ENCODE data around the gene CDH24. TPM values are rescaled to one million over a fixed set of nuclear protein-coding genes. Genes with fewer than 3 reads are reported as not detected.

CDH24 gene
- total and polyA plus RNA-seq, 9 of the 15 experiments (the other 6 are each of a cell fraction or from before 2014, with no cell fraction given), result 0.04 to 16.2 (median 4.9) TPM

- TF ChIP-seq, protein P1, sequence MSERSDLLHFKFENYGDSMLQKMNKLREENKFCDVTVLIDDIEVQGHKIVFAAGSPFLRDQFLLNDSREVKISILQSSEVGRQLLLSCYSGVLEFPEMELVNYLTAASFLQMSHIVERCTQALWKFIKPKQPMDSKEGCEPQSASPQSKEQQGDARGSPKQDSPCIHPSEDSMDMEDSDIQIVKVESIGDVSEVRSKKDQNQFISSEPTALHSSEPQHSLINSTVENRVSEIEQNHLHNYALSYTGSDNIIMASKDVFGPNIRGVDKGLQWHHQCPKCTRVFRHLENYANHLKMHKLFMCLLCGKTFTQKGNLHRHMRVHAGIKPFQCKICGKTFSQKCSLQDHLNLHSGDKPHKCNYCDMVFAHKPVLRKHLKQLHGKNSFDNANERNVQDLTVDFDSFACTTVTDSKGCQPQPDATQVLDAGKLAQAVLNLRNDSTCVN (CRISPR knock-in tag; IDR thresholded peaks at IDR 0.05), result no peak
- TF ChIP-seq SIRT6 (IDR thresholded peaks at IDR 0.05; ENCODE audit: low read depth, low read length), result no peak
- TF ChIP-seq SAP30 (IDR thresholded peaks at IDR 0.05; ENCODE audit: borderline replicate concordance, insufficient read depth, low read depth, low read length, poor library complexity, severe bottlenecking), result no peak
- TF ChIP-seq HDAC3 (IDR thresholded peaks at IDR 0.05; ENCODE audit: borderline replicate concordance, partially characterized antibody), result peak; percentile 45
- no peak for TF ChIP-seq CBX3 (IDR thresholded peaks at IDR 0.05; ENCODE audit: borderline replicate concordance in 1 of 2, low read length in 2 of 2)
- no peak for TF ChIP-seq ZNF717 (CRISPR knock-in tag; IDR thresholded peaks at IDR 0.05)
- no peak for TF ChIP-seq ZNF785 (CRISPR knock-in tag; IDR thresholded peaks at IDR 0.05)
- no peak for TF ChIP-seq CEBPG (CRISPR knock-in tag; IDR thresholded peaks at IDR 0.05)
- no peak for TF ChIP-seq CEBPG (tag; conservative IDR thresholded peaks at IDR 0.05 in 1 of 2, IDR thresholded peaks at IDR 0.05 in 1 of 2)
- TF ChIP-seq SMARCA4 (IDR thresholded peaks at IDR 0.05), result peak; percentile 45; the same call in 1 of the 2 replicates
- no peak for TF ChIP-seq ZNF253 (CRISPR knock-in tag; conservative IDR thresholded peaks at IDR 0.05)
- TF ChIP-seq ELF4 (CRISPR knock-in tag; IDR thresholded peaks at IDR 0.05), result no peak
- no peak for TF ChIP-seq NUFIP1 (IDR thresholded peaks at IDR 0.05; ENCODE audit: partially characterized antibody)
- TF ChIP-seq RBM14 (IDR thresholded peaks at IDR 0.05; ENCODE audit: borderline replicate concordance, insufficient read depth, low read depth, low read length), result no peak
- TF ChIP-seq MBD2 (IDR thresholded peaks at IDR 0.05; ENCODE audit: borderline replicate concordance, low read depth), result no peak
- TF ChIP-seq L3MBTL2 (IDR thresholded peaks at IDR 0.05), result peak; percentile 68
- no peak for TF ChIP-seq EZH2 (IDR thresholded peaks at IDR 0.05; ENCODE audit: borderline replicate concordance, low read depth, low read length)
- no peak for TF ChIP-seq ETV1 (tag; conservative IDR thresholded peaks at IDR 0.05; ENCODE audit: low read depth)
- peak; percentile 87 for TF ChIP-seq CTCFL (IDR thresholded peaks at IDR 0.05; ENCODE audit: borderline replicate concordance, insufficient read depth, low read depth, low read length, poor library complexity, severe bottlenecking)
- TF ChIP-seq GTF2F1 (IDR thresholded peaks at IDR 0.05; ENCODE audit: low read depth, low read length), result no peak
- TF ChIP-seq TARDBP (IDR thresholded peaks at IDR 0.05), result no peak
- peak; percentile 43; the same call in 1 of the 2 replicates for TF ChIP-seq HCFC1 (IDR thresholded peaks at IDR 0.05; ENCODE audit: low read depth, low read length)
- TF ChIP-seq BHLHE40 (IDR thresholded peaks at IDR 0.05; ENCODE audit: low read length), result 0 out of 2 replicates have a peak, but pooled peaks have one; percentile 17
- TF ChIP-seq, protein P2, sequence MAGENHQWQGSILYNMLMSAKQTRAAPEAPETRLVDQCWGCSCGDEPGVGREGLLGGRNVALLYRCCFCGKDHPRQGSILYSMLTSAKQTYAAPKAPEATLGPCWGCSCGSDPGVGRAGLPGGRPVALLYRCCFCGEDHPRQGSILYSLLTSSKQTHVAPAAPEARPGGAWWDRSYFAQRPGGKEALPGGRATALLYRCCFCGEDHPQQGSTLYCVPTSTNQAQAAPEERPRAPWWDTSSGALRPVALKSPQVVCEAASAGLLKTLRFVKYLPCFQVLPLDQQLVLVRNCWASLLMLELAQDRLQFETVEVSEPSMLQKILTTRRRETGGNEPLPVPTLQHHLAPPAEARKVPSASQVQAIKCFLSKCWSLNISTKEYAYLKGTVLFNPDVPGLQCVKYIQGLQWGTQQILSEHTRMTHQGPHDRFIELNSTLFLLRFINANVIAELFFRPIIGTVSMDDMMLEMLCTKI (IDR thresholded peaks at IDR 0.05; ENCODE audit: partially characterized antibody), result no peak
- no peak for TF ChIP-seq NFYB (IDR thresholded peaks at IDR 0.05; ENCODE audit: extremely low read depth, insufficient read length)
These were observed 11.6 kb upstream of the CDH24 start (continued) for GRCh38 chr14:23068789-23069412.
